GM19395 (cell line): ENCODE measurements around the gene TCTN1.
"Not testable (repeated sequence)": the region's sequence is repeated elsewhere in the genome, so short reads cannot be mapped to it uniquely, and the experiment has no call there.

Experiments used
- ATAC-seq: cut with Tn5 transposase; IDR thresholded peaks from one replicate; pipeline ENCODE4 v1.9.1; 2021; ENCODE audit warnings: mild to moderate bottlenecking, moderate library complexity; ENCODE audit not compliant: unreplicated experiment

The TCTN1 gene

GRCh38 chr12:110635055-110635454 is 21.1 kb downstream of the TCTN1 start:
- no peak for ATAC-seq

DNA sequence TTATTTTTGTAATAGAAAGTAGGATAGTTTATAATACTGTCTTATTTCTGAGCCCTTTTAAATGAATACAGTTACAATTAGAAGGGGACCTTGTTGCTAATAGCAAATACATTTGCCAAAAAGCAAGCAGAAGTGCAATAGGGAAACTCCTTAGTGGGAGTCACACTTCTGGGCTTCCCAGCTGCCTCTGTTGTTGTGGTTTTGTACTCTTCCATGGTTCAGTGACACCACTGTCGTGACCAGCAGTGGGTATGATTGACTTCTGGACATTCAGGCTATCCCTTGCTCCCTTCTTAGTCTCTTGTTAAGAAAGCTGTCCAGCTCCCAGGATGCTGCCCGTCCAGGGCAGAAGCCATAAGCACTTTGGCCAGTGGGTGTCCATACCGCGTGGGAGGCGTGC is 22.6 kb downstream of the TCTN1 start:
- ATAC-seq = no peak

- no peak for ATAC-seq
These were observed 24.0 kb downstream of the TCTN1 start for GRCh38 chr12:110637869-110638441.

GRCh38 chr12:110638796-110639195 is 24.9 kb downstream of the TCTN1 start:
- no peak for ATAC-seq

DNA sequence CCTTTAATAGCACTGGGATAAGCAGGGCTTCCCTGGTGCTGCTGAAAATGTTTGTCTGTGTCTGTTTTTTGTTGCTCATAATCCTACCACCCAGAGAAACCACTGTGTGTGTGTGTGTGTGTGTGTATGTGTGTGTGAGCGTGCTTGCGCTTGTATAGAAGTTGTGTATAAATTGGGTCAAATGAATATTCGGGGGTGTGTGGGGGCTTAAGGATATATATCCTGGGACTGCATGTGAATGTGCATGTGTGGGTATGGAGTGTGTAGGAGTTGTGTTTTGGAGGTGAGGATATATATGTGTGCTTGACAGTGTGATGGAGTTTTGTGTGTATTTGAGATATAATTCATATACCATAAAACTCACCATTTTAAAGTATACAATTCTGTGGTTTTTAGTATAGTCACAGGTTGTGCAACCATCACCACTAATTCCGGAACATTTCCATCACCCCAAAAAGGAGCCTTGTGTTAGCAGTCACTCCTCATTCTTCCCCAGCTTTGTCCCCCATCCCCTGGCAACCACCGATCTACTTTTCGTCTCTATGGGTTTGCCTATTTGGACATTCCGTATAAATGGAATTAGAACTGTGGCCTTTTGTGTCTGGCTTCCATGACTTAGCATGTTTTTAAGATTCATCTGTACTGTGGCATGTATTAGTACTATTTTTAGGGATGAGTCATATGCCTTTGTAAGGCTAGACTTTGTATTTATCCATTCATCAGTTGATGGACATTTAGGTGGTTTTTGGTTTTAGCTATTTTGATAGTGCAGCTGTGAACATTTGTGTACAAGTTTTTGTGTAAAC is 25.6 kb downstream of the TCTN1 start:
- no peak for ATAC-seq

- no peak for ATAC-seq
These were observed 26.5 kb downstream of the TCTN1 start for GRCh38 chr12:110640275-110641025.

GRCh38 chr12:110641521-110641920 is 27.6 kb downstream of the TCTN1 start:
- ATAC-seq = no peak

DNA sequence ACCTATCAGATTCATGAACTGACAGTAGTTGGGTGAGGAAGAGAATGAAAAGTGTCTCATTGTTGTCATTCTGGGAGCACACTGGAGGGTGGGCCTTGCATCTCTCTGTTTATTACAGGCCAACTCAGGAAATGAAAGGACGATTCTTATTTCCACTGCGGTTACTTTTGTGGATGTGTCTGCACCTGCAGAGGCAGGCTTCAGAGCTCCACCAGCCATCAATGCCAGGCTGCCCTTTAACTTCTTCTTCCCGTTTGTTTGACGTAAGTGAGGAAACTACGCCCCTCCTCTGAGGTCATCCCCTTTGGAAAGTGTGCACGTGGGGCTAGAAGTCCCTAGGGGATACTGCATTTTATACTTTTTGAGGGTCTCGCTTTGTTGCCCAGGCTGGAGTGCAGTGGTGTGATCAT is 33.7 kb downstream of the TCTN1 start:
- ATAC-seq = peak; percentile 73

GRCh38 chr12:110649341-110649847 is 35.5 kb downstream of the TCTN1 start:
- no peak for ATAC-seq

DNA sequence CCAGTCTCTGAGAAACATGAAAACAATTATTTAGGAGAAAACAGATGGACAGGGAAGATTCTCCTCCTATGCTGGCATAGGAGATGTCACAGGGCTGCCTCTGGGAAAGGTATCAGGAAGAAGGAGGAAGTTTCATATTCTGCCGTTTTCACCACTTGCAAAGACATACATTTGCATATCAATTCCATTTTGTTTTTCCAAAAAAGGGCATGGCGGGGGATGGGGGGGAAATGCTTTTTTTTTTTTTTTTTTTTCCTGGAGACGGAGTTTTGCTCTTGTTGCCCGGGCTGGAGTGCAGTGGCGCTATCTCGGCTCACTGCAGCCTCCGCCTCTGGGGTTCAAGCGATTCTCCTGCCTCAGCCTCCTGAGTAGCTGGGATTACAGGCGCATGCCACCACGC is 40.3 kb downstream of the TCTN1 start:
- ATAC-seq = not testable (repeated sequence)

DNA sequence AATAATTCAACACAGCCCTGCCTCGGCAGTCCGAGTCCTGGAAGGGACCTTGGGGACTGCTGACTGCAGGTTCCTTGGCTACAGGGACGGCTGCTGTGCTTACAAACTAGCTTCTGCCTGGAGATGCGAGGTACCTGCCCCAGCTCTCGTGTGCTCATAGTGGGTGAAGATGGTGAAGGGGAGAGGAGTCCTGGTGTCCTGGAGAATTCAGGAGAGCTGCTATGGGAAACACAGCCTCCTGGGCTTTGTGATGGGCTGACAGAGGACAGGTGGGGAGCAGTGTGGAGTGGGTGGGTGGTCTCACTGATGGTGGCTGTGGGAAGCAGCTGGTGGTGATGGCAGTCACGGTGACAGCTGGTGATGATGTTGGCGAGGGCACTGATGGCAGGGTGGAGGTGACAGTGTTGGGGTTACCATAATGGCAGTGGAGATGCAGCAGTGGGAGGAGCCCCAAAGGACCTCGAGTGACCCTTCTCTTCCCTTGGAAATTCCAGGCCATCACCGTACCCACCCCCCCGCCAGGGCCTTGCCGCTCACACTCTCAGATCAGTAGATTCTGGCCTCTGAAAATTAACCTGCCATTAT is 42.2 kb downstream of the TCTN1 start:
- no peak for ATAC-seq

DNA sequence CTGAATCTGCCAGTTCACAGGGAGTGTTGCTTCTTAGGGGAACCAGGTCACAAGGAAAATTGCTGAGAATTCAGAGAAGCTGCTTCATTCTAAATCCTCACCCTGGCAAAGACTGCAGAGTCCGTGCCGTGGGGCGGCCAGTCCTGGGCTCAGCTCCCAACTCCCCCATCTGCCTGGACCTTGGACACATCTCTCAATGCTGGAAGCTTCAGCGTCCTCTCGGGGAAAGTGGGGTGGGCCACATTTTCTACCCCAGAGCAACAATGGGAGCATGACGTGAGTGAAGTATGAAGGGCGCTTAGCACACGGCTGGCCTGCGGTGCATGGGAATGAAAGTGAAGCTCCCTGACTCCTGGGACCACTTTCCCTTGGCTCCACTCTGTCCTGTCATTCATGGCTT is 43.8 kb downstream of the TCTN1 start:
- ATAC-seq = no peak

GRCh38 chr12:110658242-110658641 is 44.3 kb downstream of the TCTN1 start:
- no peak for ATAC-seq

GRCh38 chr12:110658878-110659277 is 44.9 kb downstream of the TCTN1 start:
- no peak for ATAC-seq

- peak; percentile 86 for ATAC-seq
These were observed 47.5 kb downstream of the TCTN1 start for GRCh38 chr12:110661337-110661972.

- no peak for ATAC-seq
These were observed 53.0 kb downstream of the TCTN1 start for GRCh38 chr12:110666892-110667291.

DNA sequence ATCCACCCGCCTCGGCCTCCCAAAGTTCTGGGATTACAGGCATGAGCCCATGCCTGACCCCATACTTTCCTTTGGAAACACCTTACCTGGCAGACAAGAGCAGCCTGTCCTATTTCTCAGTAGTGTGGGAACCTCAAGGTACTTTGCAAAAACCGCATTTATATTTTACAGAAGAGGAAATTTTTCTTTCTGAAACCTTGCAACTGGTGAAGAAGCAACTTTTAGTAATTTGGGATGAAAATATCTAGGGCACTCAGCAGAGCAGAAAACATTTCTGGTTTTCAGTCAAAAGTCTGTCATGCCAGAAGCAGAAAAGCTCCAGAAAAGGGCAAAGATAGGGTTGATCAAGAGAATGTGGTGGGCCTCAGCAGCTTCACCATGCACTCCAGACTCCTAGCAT is 53.7 kb downstream of the TCTN1 start:
- no peak for ATAC-seq

DNA sequence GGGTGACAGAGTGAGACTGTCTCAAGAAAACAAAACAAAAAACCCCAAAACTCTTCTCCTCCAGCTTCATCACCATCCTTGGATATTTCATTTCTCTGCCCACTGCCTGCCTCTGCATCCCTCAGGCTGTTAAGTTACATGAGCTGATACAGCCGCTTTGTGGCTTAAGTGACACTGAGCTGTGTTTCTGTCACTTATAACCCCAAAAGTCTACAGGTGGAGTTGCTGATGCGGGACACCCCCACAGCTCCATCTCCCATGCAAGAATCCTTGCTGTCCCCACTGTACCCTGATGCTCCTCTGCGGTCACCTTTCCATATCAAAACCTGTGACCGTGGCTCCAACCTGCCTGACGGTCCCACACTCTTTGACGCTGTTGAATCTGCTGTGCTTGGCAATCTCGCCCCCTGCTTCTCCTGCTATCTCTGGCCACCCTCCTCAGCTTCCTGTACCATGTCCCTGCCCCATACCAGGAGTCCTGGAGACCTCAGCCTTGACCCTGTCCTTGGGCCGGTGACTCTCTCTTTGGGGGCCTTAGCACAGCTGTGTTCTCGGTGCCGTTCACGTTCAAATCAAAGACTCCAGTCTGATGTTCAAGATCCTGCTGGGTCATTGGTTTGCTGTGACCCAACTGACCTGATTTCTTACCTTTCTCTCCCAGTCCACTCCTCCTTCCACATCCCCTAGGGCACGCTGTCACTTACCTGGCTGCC is 54.7 kb downstream of the TCTN1 start:
- ATAC-seq = no peak

- no peak for ATAC-seq
These were observed 55.2 kb downstream of the TCTN1 start for GRCh38 chr12:110669193-110669502.

GRCh38 chr12:110670161-110670701 is 56.3 kb downstream of the TCTN1 start:
- ATAC-seq = no peak
